ENCODE measurements around the gene C1orf210.

C1orf210 gene

DNA sequence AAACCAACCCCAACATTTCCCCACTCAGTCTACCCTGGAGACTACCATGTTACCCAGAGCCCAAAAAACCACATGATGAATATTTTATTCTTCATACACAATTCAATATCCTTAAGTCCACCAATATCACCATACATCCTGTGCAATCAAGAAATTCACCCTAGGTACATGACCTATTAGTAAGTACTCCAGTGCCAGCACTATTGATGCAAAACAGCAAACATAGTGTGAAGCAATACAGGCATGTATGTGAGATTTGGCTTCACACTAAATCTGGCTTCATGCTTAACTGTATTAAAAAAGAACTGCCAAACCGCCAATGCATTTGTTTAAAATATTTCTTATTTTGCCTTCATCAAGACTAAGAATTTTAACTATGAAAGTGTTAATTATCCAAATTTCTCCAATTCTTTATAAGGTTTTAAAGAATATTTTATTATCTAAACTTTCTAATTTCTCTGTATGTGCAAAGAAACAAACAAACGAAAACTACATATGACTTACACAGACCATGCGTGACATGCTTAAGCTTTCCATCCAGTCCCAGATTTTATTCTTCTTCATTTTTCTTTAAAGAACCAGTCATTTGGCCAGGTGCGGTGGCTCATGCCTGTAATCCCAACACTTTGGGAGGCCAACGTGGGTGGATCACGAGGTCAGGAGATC is 38.0 kb downstream of the C1orf210 start:
- DNase-seq (ENCODE audit: low spot score), result no peak

DNA sequence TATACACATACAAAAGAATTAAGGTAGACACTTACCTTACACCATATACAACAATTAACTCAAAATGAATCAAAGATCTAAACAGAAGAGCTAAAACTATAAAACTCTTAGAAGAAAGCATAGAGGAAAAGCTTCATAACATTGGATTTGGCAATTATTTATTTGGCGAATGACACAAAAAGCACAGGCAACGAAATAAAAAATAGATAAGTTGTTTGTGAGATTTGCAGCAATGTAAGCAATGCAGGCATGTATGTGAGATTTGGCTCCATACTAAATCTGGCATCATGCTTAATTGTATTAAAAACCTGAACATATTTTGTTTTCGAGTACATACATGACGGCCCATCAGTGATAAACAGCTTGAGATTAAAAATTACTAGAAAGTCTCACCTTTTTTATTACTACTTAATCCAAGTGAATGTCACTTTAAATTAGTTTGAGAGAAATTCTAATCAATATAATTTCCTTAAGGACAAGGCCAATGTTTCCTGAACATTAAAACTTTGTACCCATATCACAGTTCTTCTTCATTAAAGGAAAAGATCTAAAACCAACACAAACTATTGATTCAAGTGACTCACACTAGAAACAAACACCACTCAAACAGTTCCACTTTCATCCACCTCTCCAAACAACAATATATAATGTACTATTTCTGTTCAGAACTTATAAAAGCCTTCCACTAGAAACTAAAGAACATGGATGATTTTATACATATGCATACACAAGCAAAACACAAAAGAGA is 38.7 kb downstream of the C1orf210 start:
- DNase-seq (ENCODE audit: low spot score), result no peak

DNA sequence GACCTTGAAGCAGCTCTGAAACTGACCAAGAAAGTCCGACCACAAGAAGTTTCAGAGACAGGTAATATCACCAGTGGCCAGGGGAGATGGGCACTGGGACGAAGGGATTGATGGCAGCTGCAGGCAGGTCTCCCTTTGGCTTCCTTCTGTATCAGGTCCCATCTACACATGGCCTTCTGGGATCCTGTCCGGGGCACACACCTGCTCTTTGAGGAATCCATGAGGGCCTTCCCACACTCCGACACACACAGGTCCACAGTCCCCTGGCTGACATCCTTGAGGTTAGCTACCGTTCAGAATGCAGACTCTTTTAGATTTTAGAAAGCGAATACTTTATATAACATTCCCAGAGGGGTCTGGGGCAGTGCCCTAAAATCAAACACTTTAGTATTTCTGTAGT is 42.1 kb downstream of the C1orf210 start:
- DNase-seq (ENCODE audit: low spot score), result no peak

DNA sequence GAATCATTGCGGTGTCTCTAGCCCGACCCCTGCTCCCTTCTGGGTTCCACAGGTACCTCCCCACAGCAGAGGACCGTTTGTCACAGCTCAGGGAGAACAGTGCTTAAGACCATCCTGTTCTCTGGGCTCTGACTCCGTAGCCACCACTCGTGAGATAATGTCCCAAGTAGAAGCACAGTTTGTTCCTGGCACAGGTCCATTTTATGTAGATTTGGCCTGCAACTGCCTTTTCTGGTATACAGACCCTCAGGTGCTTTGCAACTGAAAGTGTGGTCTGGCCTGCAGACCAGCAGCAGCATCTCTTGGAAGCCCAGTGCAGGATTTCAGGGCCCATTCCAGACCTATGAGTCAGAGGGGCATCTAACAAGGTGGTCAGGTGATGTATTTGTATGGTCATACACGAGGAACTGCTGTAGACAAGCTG is 44.0 kb downstream of the C1orf210 start:
- DNase-seq (ENCODE audit: low spot score), result no peak

- no peak for DNase-seq (ENCODE audit: low spot score)
These were observed 45.9 kb downstream of the C1orf210 start for GRCh38 chr1:43239484-43239883.

GRCh38 chr1:43238991-43239469 is 46.4 kb downstream of the C1orf210 start:
- no peak for DNase-seq (ENCODE audit: low spot score)

DNA sequence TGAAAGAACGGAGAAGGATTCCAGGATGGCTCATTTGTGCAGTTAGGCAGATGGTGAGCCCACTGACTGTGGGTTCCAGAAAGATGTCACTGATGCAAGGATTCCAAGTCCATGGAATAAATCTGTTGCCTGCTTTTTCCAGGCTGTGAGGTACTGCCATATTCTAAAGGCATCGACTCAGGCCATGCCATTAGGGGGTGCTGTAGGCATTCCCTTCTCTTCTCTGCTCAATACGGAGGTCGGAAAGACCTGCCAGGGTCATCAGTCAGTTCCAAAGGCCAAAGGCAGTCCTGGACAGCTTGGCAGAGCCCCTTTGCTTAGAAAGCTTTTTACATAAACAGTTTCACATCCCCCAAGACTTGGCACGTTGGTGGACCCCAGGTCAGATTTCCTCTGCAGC is 47.3 kb downstream of the C1orf210 start:
- DNase-seq (ENCODE audit: low spot score), result peak; percentile 82

DNA sequence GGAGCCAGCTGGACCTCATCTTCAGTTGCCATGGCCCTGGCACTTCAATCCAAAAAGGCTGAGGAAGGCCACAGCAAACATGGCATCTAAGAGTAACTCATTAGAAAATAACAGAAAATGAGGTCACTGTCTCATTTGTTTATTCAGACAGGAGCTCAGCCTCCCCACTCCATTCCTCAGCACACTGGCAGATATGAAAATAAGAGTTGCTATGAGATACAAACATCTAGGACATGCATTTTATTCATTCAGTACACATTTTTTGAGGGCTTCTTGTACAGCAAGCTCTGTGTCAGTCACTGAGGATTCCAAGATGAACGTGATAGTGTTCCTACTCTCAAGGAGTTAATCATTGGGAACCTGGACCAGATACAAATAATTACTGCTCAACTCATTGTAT is 48.3 kb downstream of the C1orf210 start:
- DNase-seq (ENCODE audit: low spot score), result no peak

GRCh38 chr1:43235451-43236121 is 49.8 kb downstream of the C1orf210 start:
- peak; percentile 46 for DNase-seq (ENCODE audit: low spot score)

- DNase-seq (ENCODE audit: low spot score), result no peak
These were observed 50.3 kb downstream of the C1orf210 start for GRCh38 chr1:43235040-43235439.

- DNase-seq (ENCODE audit: low spot score), result no peak
These were observed 51.1 kb downstream of the C1orf210 start for GRCh38 chr1:43234267-43234666.

GRCh38 chr1:43233631-43234030 is 51.8 kb downstream of the C1orf210 start:
- DNase-seq (ENCODE audit: low spot score), result peak; percentile 58

- peak; percentile 92 for DNase-seq (ENCODE audit: low spot score)
These were observed 52.9 kb downstream of the C1orf210 start for GRCh38 chr1:43232482-43232881.

DNA sequence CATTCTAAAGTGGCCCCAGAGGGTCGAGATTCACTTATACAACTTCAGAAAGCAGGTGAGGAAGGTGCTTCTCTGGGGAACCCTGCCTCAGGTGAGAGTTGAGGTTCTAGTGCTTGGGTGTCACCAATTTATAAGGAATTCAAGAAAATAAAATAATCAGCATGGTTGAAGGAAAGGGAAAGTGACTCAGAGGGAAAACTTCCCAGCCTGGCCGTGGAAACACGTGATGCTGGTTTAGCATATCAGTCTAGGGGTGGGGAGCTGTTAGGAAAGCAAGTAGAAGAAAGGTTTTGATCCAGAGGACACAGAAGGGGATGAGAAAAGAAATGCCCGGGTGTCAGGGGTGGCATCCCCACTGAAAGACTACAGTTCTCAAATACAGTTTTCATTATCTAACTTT is 53.3 kb downstream of the C1orf210 start:
- no peak for DNase-seq (ENCODE audit: low spot score)
